Subcutaneous adipose tissue (tissue), 4 donors: ENCODE data around the gene JARID2. TPM values are rescaled to one million over a fixed set of nuclear protein-coding genes. Genes with fewer than 3 reads are reported as not detected.

Source experiments
- CTCF ChIP-seq: fragments of 450-650 bp; IDR thresholded peaks from one replicate; pipeline ENCODE4 v1.5.1; 2016; ENCODE audit warnings: low read depth, mild to moderate bottlenecking, control low read depth, antibody characterized with exemption, moderate library complexity
- total RNA-seq, 4 donors: library from RNA; depleted of rRNA; stranded (reverse); fragments of >200 nt; gene quantifications; one replicate each; pipeline ENCODE4 v1.1.0, GENCODE V29; 2016

JARID2 gene
- total RNA-seq, 4 donors from 2014 or later, result 9.8 to 17.2 (median 12.1) TPM

- TF ChIP-seq CTCF, result no peak
These were observed 195.5 kb downstream of the JARID2 start for GRCh38 chr6:15441215-15441868.

- no peak for TF ChIP-seq CTCF
These were observed 196.1 kb downstream of the JARID2 start for GRCh38 chr6:15441981-15442380.

- no peak for TF ChIP-seq CTCF
These were observed 196.6 kb downstream of the JARID2 start for GRCh38 chr6:15442467-15442866.

GRCh38 chr6:15443119-15443830 lies 197.4 kb downstream of the JARID2 start:
- no peak for TF ChIP-seq CTCF

- no peak for TF ChIP-seq CTCF
These were observed 198.3 kb downstream of the JARID2 start for GRCh38 chr6:15444081-15444731.

- no peak for TF ChIP-seq CTCF
These were observed 199.0 kb downstream of the JARID2 start for GRCh38 chr6:15444881-15445280.

GRCh38 chr6:15447546-15448267 lies 201.8 kb downstream of the JARID2 start:
- TF ChIP-seq CTCF, result no peak
